GM12878 (cell line): ENCODE measurements around the gene SPAG17. TPM values are rescaled to one million over a fixed set of nuclear protein-coding genes. Genes with fewer than 3 reads are reported as not detected.

Experiments used
- ATAC-seq: fragments of 200-7000 bp; cut with Tn5 transposase; 3 replicates; pipeline ENCODE4 v1.9.1; 2020; ENCODE audit warnings: mild to moderate bottlenecking, moderate library complexity
- BruUV-seq: library from RNA; stranded (reverse); fragments of 400-500 nt; replicated peaks from 2 replicates; lab custom pipeline; 2021; lab: Mats Ljungman, UMichigan
- CTCF ChIA-PET: fragments of 300-600 bp; sonication (Branson Sonifier 250); formaldehyde crosslinking; extraction: SDS; loops from one replicate; lab custom pipeline; 2021; ENCODE audit warnings: inconsistent platforms; lab: Yijun Ruan, JAX
- POLR2A ChIA-PET: fragments of 350-600 bp; formaldehyde crosslinking; extraction: SDS; loops from one replicate; lab custom pipeline; 2021; ENCODE audit warnings: inconsistent platforms; lab: Charles Lee
- RAD21 ChIA-PET: fragments of 300-600 bp; sonication (Branson Sonifier 250); formaldehyde crosslinking; loops from one replicate; lab custom pipeline; 2023; ENCODE audit warnings: antibody characterized with exemption; ENCODE audit not compliant: unreplicated experiment; lab: Charles Lee
- SMC1A ChIA-PET: fragments of 300-600 bp; sonication (Branson Sonifier 250); formaldehyde crosslinking; loops from one replicate; lab custom pipeline; 2023; ENCODE audit not compliant: unreplicated experiment, uncharacterized antibody; lab: Charles Lee
- DNase-seq: peaks from one replicate; pipeline ENCODE4 v3.0.0-alpha.2; 2011; ENCODE audit warnings: low read depth, low spot score
- FAIRE-seq: peaks from 3 replicates; lab custom pipeline; 2011; peaks lifted over from hg19 to GRCh38; lab: Jason Lieb, UNC
- H2AFZ ChIP-seq: 2 replicates; pipeline ENCODE4 v1.6.0; 2011; ENCODE audit warnings: low read depth, low read length, control low read depth; ENCODE audit not compliant: control insufficient read depth
- H3K27ac ChIP-seq: 2 replicates; pipeline ENCODE4 v1.5.1; 2011; ENCODE audit warnings: control low read depth; ENCODE audit not compliant: control insufficient read depth, insufficient read depth
- H3K27me3 ChIP-seq, 2 experiments: replicated peaks in 1 of 2; 2 replicates each; pipeline versions ENCODE4 v1.6.0 to v1.6.1; 2011; ENCODE audit warnings: low read length in 1 of 2; ENCODE audit not compliant: control insufficient read depth in 2 of 2, insufficient read depth in 2 of 2
- H3K36me3 ChIP-seq, 2 experiments: 2 replicates each; pipeline ENCODE4 v1.5.1; 2011; ENCODE audit warnings: low read length in 1 of 2; ENCODE audit not compliant: control insufficient read depth in 2 of 2, insufficient read depth in 2 of 2
- H3K4me1 ChIP-seq: 2 replicates; pipeline ENCODE4 v1.6.1; 2011; ENCODE audit warnings: mild to moderate bottlenecking, low read length, moderate library complexity, mixed read lengths; ENCODE audit not compliant: control insufficient read depth, insufficient read depth
- H3K4me2 ChIP-seq: 2 replicates; pipeline ENCODE4 v1.6.0; 2011; ENCODE audit warnings: control low read depth; ENCODE audit not compliant: control insufficient read depth, insufficient read depth
- H3K4me3 ChIP-seq: fragments of 200-600 bp; sonication (generic); 2 replicates; pipeline ENCODE4 v1.5.1; 2016
- H3K79me2 ChIP-seq: 2 replicates; pipeline ENCODE4 v1.6.0; 2011; ENCODE audit warnings: low read length; ENCODE audit not compliant: control insufficient read depth, insufficient read depth
- H3K9ac ChIP-seq: 2 replicates; pipeline ENCODE4 v1.8.0; 2011; ENCODE audit warnings: low read length, control low read depth, mixed read lengths; ENCODE audit not compliant: control insufficient read depth, insufficient read depth
- H3K9me3 ChIP-seq: replicated peaks from 3 replicates; pipeline ENCODE4 v1.5.1; 2011; ENCODE audit warnings: mild to moderate bottlenecking, low read length; ENCODE audit not compliant: control insufficient read depth, insufficient read depth
- H4K20me1 ChIP-seq: 2 replicates; pipeline ENCODE4 v1.6.0; 2011; ENCODE audit not compliant: control insufficient read depth, insufficient read depth
- BCL3 ChIP-seq: IDR thresholded peaks from 2 replicates; pipeline ENCODE4 v1.6.1; 2011; ENCODE audit warnings: borderline replicate concordance, low read depth, mild to moderate bottlenecking, moderate library complexity, low read length; ENCODE audit not compliant: insufficient read depth, poor library complexity, severe bottlenecking
- CBX3 ChIP-seq: fragments of 200-600 bp; sonication (generic); IDR thresholded peaks from 2 replicates; pipeline ENCODE4 v1.6.1; 2016; ENCODE audit warnings: low read depth, borderline replicate concordance
- CEBPZ ChIP-seq: fragments of 150-350 bp; IDR thresholded peaks from 2 replicates; pipeline ENCODE4 v1.6.1; 2016; ENCODE audit warnings: low read depth, low read length
- MTA2 ChIP-seq: fragments of 450-650 bp; IDR thresholded peaks from 2 replicates; pipeline ENCODE4 v1.6.1; 2016; ENCODE audit warnings: low read depth, mild to moderate bottlenecking, moderate library complexity
- NR2C2 ChIP-seq: IDR thresholded peaks from 2 replicates; pipeline ENCODE4 v1.6.1; 2011; ENCODE audit warnings: borderline replicate concordance, low read depth; ENCODE audit not compliant: control insufficient read depth, insufficient read length
- REST ChIP-seq: IDR thresholded peaks from 2 replicates; pipeline ENCODE4 v1.6.1; 2012; ENCODE audit warnings: mild to moderate bottlenecking, low read depth, low read length
- TCF12 ChIP-seq: IDR thresholded peaks from 2 replicates; pipeline ENCODE4 v1.6.1; 2011; ENCODE audit warnings: low read depth, mild to moderate bottlenecking, low read length
- WGBS: methylation state at CpG from one replicate; pipeline ENCODE4 v1.1.6; 2016; ENCODE audit warnings: low lambda C conversion rate; ENCODE audit not compliant: insufficient replicate concordance, insufficient coverage; ENCODE audit errors: missing lambda C conversion rate; 5-methylcytosine and 5-hydroxymethylcytosine counted together
- in situ Hi-C: fragments of 300-500 bp; cut with MboI; formaldehyde crosslinking; loops from 9 replicates; pipeline ENCODE4 v1.14.3; 2018; ENCODE audit warnings: mixed read lengths
- intact Hi-C: fragments of 100-400 bp; cut with micrococcal nuclease; formaldehyde crosslinking; loops from one replicate; pipeline ENCODE4 v1.14.2; 2022; ENCODE audit not compliant: unreplicated experiment
- polyA plus RNA-seq, 11 experiments: library from polyadenylated mRNA; depleted of rRNA in 4 of 11; unstranded in 6 of 11; stranded (reverse) in 5 of 11; fragments of >200 nt; fragmentation: Nextera tagmentation in 4 of 11; fragmentation: Illumina TruSeq in 1 of 11; extraction: Ambion mirVana in 4 of 11; extraction: Trizol in 1 of 11; gene quantifications; 1 replicate in 1 of 11; 2 replicates in 10 of 11; pipeline versions ENCODE4 v1.2.1 to v1.2.3, GENCODE V29; 2011 to 2016; ENCODE audit warnings: inconsistent platforms in 2 of 11, missing spikeins in 2 of 11, low read depth in 1 of 11
- total RNA-seq, 4 experiments: library from RNA; depleted of rRNA in 3 of 4; stranded (reverse); fragments of >200 nt in 3 of 4; fragmentation: Illumina TruSeq in 1 of 4; extraction: Trizol in 1 of 4; gene quantifications; 2 replicates each; pipeline versions ENCODE4 v1.2.1 to v1.2.3, GENCODE V29; 2013 to 2021

SPAG17 gene
- total and polyA plus RNA-seq, 10 of the 15 experiments (the other 5 are each of a cell fraction or from before 2014, with no cell fraction given), result 0.02 to 0.16 (median 0.03) TPM; not detected in 7

- no peak overlapping the region for H3K9ac ChIP-seq
- H4K20me1 ChIP-seq, result no peaks in the 10 kb centered on the region
- FAIRE-seq (no peak), DNase-seq (no peak)
- 2% methylated on average over 2 of the region's 2 CpGs for WGBS
- ChIA-PET RAD21 (no interaction called here), SMC1A (interaction anchor here (0.7 kb wide), 1 partner anchor 138 kb away, joined by 3 read pairs; no protein-coding TSS in a partner anchor)
- H3K27ac ChIP-seq, result no peak overlapping the region
- in situ Hi-C loops (no loop called here), intact Hi-C loops (no loop called here)
- no peak overlapping the region for H3K4me2 ChIP-seq
- H3K36me3 ChIP-seq, result no peaks in the 10 kb centered on the region
- no TSS peak for BruUV-seq
- TF ChIP-seq NR2C2 (no peak), TCF12 (no peak)
- TF ChIP-seq, all 136 proteins: peak for 0
- H3K27me3 ChIP-seq, result no peaks in the 10 kb centered on the region
- no peaks in the 10 kb centered on the region for H3K4me1 ChIP-seq
- ATAC-seq, result no peak
- ChIA-PET POLR2A (no interaction called here), CTCF (no interaction called here)
- H3K9me3 ChIP-seq, result no peaks in the 10 kb centered on the region
- H3K4me3 ChIP-seq, result no peak overlapping the region
- H3K79me2 ChIP-seq, result no peaks in the 10 kb centered on the region
- no peak overlapping the region for H2AFZ ChIP-seq
Measured at GRCh38 chr1:118042501-118042900, 142.5 kb downstream of the SPAG17 start.

- POLR2A ChIA-PET, result no interaction called here
- SMC1A ChIA-PET, result no interaction called here
- CTCF ChIA-PET, result no interaction called here
- no peaks in the 10 kb centered on the region for H3K36me3 ChIP-seq
- DNase-seq (no peak), ATAC-seq (no peak), FAIRE-seq (no peak)
- H3K27me3 ChIP-seq, result no peaks in the 10 kb centered on the region
- 2% methylated on average over 3 of the region's 3 CpGs for WGBS
- H2AFZ ChIP-seq, result no peak overlapping the region
- no peak overlapping the region for H3K4me3 ChIP-seq
- H3K9ac ChIP-seq, result no peak overlapping the region
- BruUV-seq, result no TSS peak
- RAD21 ChIA-PET, result no interaction called here
- no peaks in the 10 kb centered on the region for H3K79me2 ChIP-seq
- H3K4me2 ChIP-seq, result no peak overlapping the region
- no peak overlapping the region for H3K27ac ChIP-seq
- H3K4me1 ChIP-seq, result no peaks in the 10 kb centered on the region
- H3K9me3 ChIP-seq, result no peaks in the 10 kb centered on the region
- in situ Hi-C loops, result no loop called here
- no peaks in the 10 kb centered on the region for H4K20me1 ChIP-seq
- intact Hi-C loops, result no loop called here
- TF ChIP-seq CBX3, result no peak
- no peak for TF ChIP-seq MTA2
- TF ChIP-seq CEBPZ, result no peak
- TF ChIP-seq REST, result no peak
- no peak for TF ChIP-seq BCL3
Measured at GRCh38 chr1:118039170-118039569, 145.9 kb downstream of the SPAG17 start.
